Loucy (cell line): ENCODE measurements around the gene TIMM44.

ENCODE experiments used
- H2AFZ ChIP-seq: fragments of 200-600 bp; sonication (generic); 2 replicates; pipeline ENCODE4 v1.6.0; 2016; ENCODE audit warnings: antibody characterized with exemption, mild to moderate bottlenecking, low read length, moderate library complexity
- H3F3A ChIP-seq: fragments of 200-600 bp; 2 replicates; pipeline ENCODE4 v1.6.0; 2016; ENCODE audit warnings: antibody characterized with exemption, low read depth, mild to moderate bottlenecking
- H3K27me3 ChIP-seq: fragments of 200-600 bp; sonication (generic); 2 replicates; pipeline ENCODE4 v1.6.1; 2014; ENCODE audit warnings: low read length, mild to moderate bottlenecking; ENCODE audit not compliant: insufficient read depth, poor library complexity, severe bottlenecking
- H3K36me3 ChIP-seq: fragments of 200-600 bp; sonication (generic); 2 replicates; pipeline ENCODE4 v1.6.1; 2016; ENCODE audit warnings: low read length; ENCODE audit not compliant: insufficient read depth
- H3K4me1 ChIP-seq: fragments of 200-600 bp; sonication (generic); 2 replicates; pipeline ENCODE4 v1.5.1; 2014; ENCODE audit warnings: low read length, mild to moderate bottlenecking; ENCODE audit not compliant: insufficient read depth, poor library complexity, severe bottlenecking
- H3K4me2 ChIP-seq: fragments of 200-600 bp; sonication (generic); 2 replicates; pipeline ENCODE4 v1.6.0; 2014; ENCODE audit warnings: antibody characterized with exemption, low read length, low read depth, mild to moderate bottlenecking; ENCODE audit not compliant: poor library complexity, severe bottlenecking
- H3K4me3 ChIP-seq: fragments of 200-600 bp; sonication (generic); 2 replicates; pipeline ENCODE4 v1.5.1; 2014; ENCODE audit warnings: low read length, mild to moderate bottlenecking, mixed read lengths; ENCODE audit not compliant: poor library complexity, severe bottlenecking
- H3K79me2 ChIP-seq: fragments of 200-600 bp; sonication (generic); 2 replicates; pipeline ENCODE4 v1.6.1; 2014; ENCODE audit warnings: low read length; ENCODE audit not compliant: insufficient read depth
- H3K9ac ChIP-seq: fragments of 200-600 bp; sonication (generic); 2 replicates; pipeline ENCODE4 v1.6.0; 2014; ENCODE audit warnings: mild to moderate bottlenecking, low read depth, low read length, moderate library complexity; ENCODE audit not compliant: poor library complexity, severe bottlenecking
- H3K9me2 ChIP-seq: fragments of 200-600 bp; sonication (generic); replicated peaks from 2 replicates; pipeline ENCODE4 v1.6.1; 2016; ENCODE audit warnings: low read depth, low read length, mixed read lengths
- H3K9me3 ChIP-seq: fragments of 200-600 bp; sonication (generic); 2 replicates; pipeline ENCODE4 v1.6.1; 2014; ENCODE audit warnings: mild to moderate bottlenecking, antibody characterized with exemption, low read length, low read depth; ENCODE audit not compliant: insufficient read depth
- H4K20me1 ChIP-seq: fragments of 200-600 bp; sonication (generic); 2 replicates; pipeline ENCODE4 v1.6.0; 2014; ENCODE audit warnings: antibody characterized with exemption, low read length, mild to moderate bottlenecking; ENCODE audit not compliant: insufficient read depth, poor library complexity, severe bottlenecking
- EZH2phosphoT487 ChIP-seq: fragments of 200-600 bp; IDR thresholded peaks from 2 replicates; pipeline ENCODE4 v1.6.1; 2018; ENCODE audit warnings: antibody characterized with exemption, mild to moderate bottlenecking, moderate library complexity, borderline replicate concordance
- TF ChIP-seq, protein P1 (sequence below): fragments of 200-600 bp; sonication (generic); conservative IDR thresholded peaks from 2 replicates; pipeline ENCODE4 v1.5.1; 2014; ENCODE audit warnings: mild to moderate bottlenecking, antibody characterized with exemption, low read length

Gene TIMM44

DNA sequence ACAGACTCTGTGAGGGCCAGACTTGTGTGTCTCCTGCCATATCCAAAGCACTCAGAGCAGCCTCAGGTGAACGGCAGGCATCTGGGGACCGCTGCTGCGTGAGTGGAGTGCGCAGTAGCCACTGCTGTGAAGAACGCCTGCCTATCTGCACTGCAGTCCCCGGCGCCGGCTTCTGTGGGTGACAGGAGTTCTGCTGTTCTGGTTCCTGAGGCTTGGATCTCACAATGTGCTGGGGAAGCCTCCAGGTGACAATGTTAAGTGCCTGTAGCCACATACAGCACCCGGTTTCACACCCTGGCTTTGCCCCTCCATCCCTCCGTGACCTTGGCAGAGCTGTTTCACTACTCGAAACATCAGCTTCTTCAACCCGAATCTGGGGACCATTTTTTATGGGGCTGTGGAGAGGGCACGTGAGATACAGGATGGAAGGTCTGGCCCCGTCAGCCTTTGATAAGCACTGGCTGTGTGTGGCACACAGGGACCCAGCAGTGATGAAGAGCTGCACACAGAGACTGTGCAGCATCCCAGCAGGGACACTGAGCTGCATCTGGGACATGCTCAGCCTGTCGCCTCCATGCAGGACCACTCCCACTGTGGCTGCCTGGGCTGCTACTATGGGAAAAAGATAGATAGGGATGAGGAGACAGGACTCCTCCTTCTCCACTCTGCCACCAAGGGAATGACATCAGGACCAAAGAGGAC, 33.7 kb upstream of the TIMM44 start:
- no peak overlapping the region for H3K9ac ChIP-seq
- H4K20me1 ChIP-seq: peaks cover 27% of the 10 kb centered on the region
- no peaks in the 10 kb centered on the region for H3K27me3 ChIP-seq
- no peak overlapping the region for H3K4me2 ChIP-seq
- H2AFZ ChIP-seq: no peak overlapping the region
- H3K4me1 ChIP-seq: no peaks in the 10 kb centered on the region
- H3K4me3 ChIP-seq: no peak overlapping the region
- TF ChIP-seq, protein P1, sequence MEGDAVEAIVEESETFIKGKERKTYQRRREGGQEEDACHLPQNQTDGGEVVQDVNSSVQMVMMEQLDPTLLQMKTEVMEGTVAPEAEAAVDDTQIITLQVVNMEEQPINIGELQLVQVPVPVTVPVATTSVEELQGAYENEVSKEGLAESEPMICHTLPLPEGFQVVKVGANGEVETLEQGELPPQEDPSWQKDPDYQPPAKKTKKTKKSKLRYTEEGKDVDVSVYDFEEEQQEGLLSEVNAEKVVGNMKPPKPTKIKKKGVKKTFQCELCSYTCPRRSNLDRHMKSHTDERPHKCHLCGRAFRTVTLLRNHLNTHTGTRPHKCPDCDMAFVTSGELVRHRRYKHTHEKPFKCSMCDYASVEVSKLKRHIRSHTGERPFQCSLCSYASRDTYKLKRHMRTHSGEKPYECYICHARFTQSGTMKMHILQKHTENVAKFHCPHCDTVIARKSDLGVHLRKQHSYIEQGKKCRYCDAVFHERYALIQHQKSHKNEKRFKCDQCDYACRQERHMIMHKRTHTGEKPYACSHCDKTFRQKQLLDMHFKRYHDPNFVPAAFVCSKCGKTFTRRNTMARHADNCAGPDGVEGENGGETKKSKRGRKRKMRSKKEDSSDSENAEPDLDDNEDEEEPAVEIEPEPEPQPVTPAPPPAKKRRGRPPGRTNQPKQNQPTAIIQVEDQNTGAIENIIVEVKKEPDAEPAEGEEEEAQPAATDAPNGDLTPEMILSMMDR: no peak
- no peak for TF ChIP-seq EZH2phosphoT487
- peaks cover 7% of the 10 kb centered on the region; the same call in 1 of the 2 replicates for H3K79me2 ChIP-seq
- H3K9me3 ChIP-seq: no peaks in the 10 kb centered on the region
- H3F3A ChIP-seq: no peaks in the 10 kb centered on the region
- H3K36me3 ChIP-seq: peaks cover 89% of the 10 kb centered on the region
- no peaks in the 10 kb centered on the region for H3K9me2 ChIP-seq

DNA sequence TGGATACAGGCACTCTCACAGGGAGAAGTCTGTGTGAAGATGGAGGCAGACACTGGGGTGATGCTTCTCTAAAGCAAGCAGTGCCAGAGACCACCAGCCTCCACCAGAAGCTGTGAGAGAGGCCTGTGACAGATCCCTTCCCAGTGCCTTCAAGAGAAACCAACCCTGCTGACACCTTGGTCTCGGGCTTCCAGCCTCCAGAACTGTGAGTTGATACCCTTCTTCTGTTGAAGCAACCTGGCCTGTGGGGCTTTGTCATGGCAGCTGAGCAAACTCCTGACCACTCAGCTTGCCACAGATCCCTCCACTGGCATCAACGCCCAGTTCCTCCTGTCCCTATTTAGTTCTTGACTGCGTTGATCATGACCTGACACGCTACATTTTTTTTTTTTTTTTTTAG, 33.0 kb upstream of the TIMM44 start:
- no peaks in the 10 kb centered on the region for H3F3A ChIP-seq
- no peak overlapping the region for H3K4me3 ChIP-seq
- H3K4me2 ChIP-seq: no peak overlapping the region
- no peaks in the 10 kb centered on the region for H3K4me1 ChIP-seq
- H3K9me2 ChIP-seq: no peaks in the 10 kb centered on the region
- H4K20me1 ChIP-seq: peaks cover 22% of the 10 kb centered on the region
- H3K36me3 ChIP-seq: peaks cover 89% of the 10 kb centered on the region
- H3K79me2 ChIP-seq: no peaks in the 10 kb centered on the region; the same call in 1 of the 2 replicates
- TF ChIP-seq, protein P1: no peak
- no peak for TF ChIP-seq EZH2phosphoT487
- H3K9me3 ChIP-seq: no peaks in the 10 kb centered on the region
- H3K27me3 ChIP-seq: no peaks in the 10 kb centered on the region
- no peak overlapping the region for H3K9ac ChIP-seq
- H2AFZ ChIP-seq: no peak overlapping the region

DNA sequence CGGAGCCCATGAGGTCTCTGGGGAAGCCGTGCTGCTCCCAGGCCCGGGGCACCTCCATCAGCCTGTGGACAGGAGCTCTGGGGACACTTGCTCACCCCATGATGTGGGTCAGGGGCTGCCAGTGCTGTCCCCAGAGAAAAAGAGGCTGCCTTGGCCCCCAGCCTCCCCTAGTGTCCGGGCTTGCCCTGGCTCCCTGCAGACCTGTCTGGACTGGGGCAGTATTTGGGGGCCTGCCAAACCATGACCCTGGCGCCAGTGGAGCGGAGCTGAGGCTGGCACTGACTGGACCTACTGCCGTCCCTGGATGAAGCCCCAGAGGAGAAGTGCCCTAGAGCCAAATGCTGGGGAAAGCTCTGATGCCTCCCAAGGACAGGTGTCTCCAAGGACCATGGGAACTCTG, 31.6 kb upstream of the TIMM44 start:
- no peak overlapping the region for H3K9ac ChIP-seq
- no peak overlapping the region for H3K4me2 ChIP-seq
- no peaks in the 10 kb centered on the region for H3K9me3 ChIP-seq

More for the DNA sequence above, 31.6 kb upstream of the TIMM44 start:
- TF ChIP-seq, protein P1: no peak
- no peak for TF ChIP-seq EZH2phosphoT487
- peaks cover 26% of the 10 kb centered on the region for H4K20me1 ChIP-seq
- no peak overlapping the region for H2AFZ ChIP-seq
- H3K4me1 ChIP-seq: no peaks in the 10 kb centered on the region
- peaks cover 87% of the 10 kb centered on the region for H3K36me3 ChIP-seq
- no peaks in the 10 kb centered on the region for H3K79me2 ChIP-seq
- H3F3A ChIP-seq: no peaks in the 10 kb centered on the region
- no peaks in the 10 kb centered on the region for H3K27me3 ChIP-seq
- no peak overlapping the region for H3K4me3 ChIP-seq
- no peaks in the 10 kb centered on the region for H3K9me2 ChIP-seq
